HUES48 (cell line): Measurements from ENCODE around the gene NR2C2.

Experiments
- H3K27ac ChIP-seq: one replicate; pipeline ENCODE4 v1.7.0; 2013; ENCODE audit warnings: low read depth, low read length, inconsistent platforms
- H3K27me3 ChIP-seq: 2 replicates; pipeline ENCODE4 v1.6.1; 2013; ENCODE audit warnings: mild to moderate bottlenecking, low read length; ENCODE audit not compliant: control insufficient read depth, insufficient read depth
- H3K36me3 ChIP-seq: 2 replicates; pipeline ENCODE4 v1.6.1; 2013; ENCODE audit warnings: low read length; ENCODE audit not compliant: control insufficient read depth, insufficient read depth
- H3K4me1 ChIP-seq: 2 replicates; pipeline ENCODE4 v1.6.1; 2013; ENCODE audit warnings: mild to moderate bottlenecking, low read length; ENCODE audit not compliant: control insufficient read depth, insufficient read depth
- H3K4me3 ChIP-seq: 2 replicates; pipeline ENCODE4 v1.5.1; 2013; ENCODE audit warnings: mild to moderate bottlenecking, low read depth, low read length
- H3K9ac ChIP-seq: 2 replicates; pipeline ENCODE4 v1.6.1; 2013; ENCODE audit warnings: mild to moderate bottlenecking, low read depth, low read length, moderate library complexity
- H3K9me3 ChIP-seq: 2 replicates; pipeline ENCODE4 v1.6.1; 2013; ENCODE audit warnings: low read length; ENCODE audit not compliant: control insufficient read depth, insufficient read depth

Gene NR2C2

GRCh38 chr3:15089201-15089600, 141.8 kb downstream of the NR2C2 start:
- Histone ChIP-seq H3K4me1 (no peaks in the 10 kb centered on the region), H3K27ac (no peak overlapping the region), H3K4me3 (no peak overlapping the region), H3K9ac (no peak overlapping the region), H3K36me3 (peaks cover 35% of the 10 kb centered on the region), H3K9me3 (no peaks in the 10 kb centered on the region), H3K27me3 (no peaks in the 10 kb centered on the region)

- Histone ChIP-seq H3K9me3 (no peaks in the 10 kb centered on the region), H3K9ac (no peak overlapping the region), H3K36me3 (peaks cover 37% of the 10 kb centered on the region), H3K4me3 (no peak overlapping the region), H3K27ac (no peak overlapping the region), H3K27me3 (no peaks in the 10 kb centered on the region), H3K4me1 (no peaks in the 10 kb centered on the region)
These were observed 144.2 kb downstream of the NR2C2 start for GRCh38 chr3:15091575-15091974.

GRCh38 chr3:15092686-15093085, 145.3 kb downstream of the NR2C2 start:
- no peak overlapping the region for H3K9ac ChIP-seq
- H3K4me3 ChIP-seq: no peak overlapping the region
- H3K4me1 ChIP-seq: no peaks in the 10 kb centered on the region
- no peaks in the 10 kb centered on the region for H3K27me3 ChIP-seq
- H3K27ac ChIP-seq: no peak overlapping the region
- peaks cover 37% of the 10 kb centered on the region for H3K36me3 ChIP-seq
- H3K9me3 ChIP-seq: no peaks in the 10 kb centered on the region

GRCh38 chr3:15094187-15094875, 146.9 kb downstream of the NR2C2 start:
- no peaks in the 10 kb centered on the region for H3K9me3 ChIP-seq
- peaks cover 30% of the 10 kb centered on the region for H3K36me3 ChIP-seq
- H3K4me1 ChIP-seq: no peaks in the 10 kb centered on the region
- no peak overlapping the region for H3K4me3 ChIP-seq
- H3K27ac ChIP-seq: no peak overlapping the region
- H3K27me3 ChIP-seq: no peaks in the 10 kb centered on the region
- H3K9ac ChIP-seq: no peak overlapping the region

DNA sequence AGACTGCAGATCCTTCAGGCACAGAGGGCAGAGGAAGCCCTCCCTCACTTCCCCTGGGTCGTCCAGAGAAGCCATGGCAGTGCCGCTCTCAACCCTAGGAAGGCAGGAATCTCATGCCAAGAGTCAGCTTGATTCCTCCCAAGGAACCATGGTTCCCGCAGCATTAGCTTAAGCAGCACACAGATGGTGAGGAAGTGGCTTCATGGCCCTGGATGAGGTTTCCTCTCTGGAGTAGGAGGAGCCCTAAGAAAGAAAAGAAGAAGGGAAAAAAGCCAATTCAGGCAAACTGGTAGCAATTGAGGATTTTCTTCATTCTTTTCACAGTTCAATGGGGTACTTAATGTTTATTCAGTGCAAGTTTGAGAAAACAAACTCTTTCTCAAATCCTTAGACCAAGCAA, 148.7 kb downstream of the NR2C2 start:
- H3K4me3 ChIP-seq: no peak overlapping the region
- no peaks in the 10 kb centered on the region for H3K27me3 ChIP-seq
- no peaks in the 10 kb centered on the region for H3K9me3 ChIP-seq
- H3K4me1 ChIP-seq: no peaks in the 10 kb centered on the region
- no peak overlapping the region for H3K9ac ChIP-seq
- H3K36me3 ChIP-seq: peaks cover 23% of the 10 kb centered on the region
- H3K27ac ChIP-seq: no peak overlapping the region

DNA sequence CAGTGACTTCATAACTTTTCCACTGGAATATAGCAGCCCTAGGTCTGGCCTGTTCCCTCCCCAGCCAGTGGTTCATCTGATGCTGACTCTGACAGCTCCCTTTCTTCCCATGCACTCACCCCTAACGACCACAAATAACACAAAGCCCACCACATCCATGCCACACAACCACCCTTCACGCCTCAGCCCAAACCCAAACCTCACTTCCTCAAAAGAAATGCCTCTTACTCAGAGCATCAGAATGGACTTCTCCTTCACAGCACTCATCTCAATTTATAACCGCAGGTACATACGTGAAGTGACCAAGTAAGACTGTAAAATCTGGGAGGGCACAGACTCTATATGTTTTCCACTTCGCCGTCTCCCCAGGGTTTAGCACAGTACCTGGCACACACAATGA, 150.5 kb downstream of the NR2C2 start:
- Histone ChIP-seq H3K27ac (no peak overlapping the region), H3K9ac (no peak overlapping the region), H3K27me3 (no peaks in the 10 kb centered on the region), H3K4me1 (no peaks in the 10 kb centered on the region), H3K36me3 (peaks cover 23% of the 10 kb centered on the region), H3K4me3 (peak overlapping the region; percentile 70), H3K9me3 (no peaks in the 10 kb centered on the region)
